GM10266 (cell line): ENCODE data around the gene SLC24A3.

Experiments
- DNase-seq: peaks from one replicate; pipeline ENCODE4 v3.0.0; 2012; ENCODE audit errors: extremely low spot score
- CTCF ChIP-seq: IDR thresholded peaks from 2 replicates; pipeline ENCODE4 v1.5.1; 2012; ENCODE audit warnings: mild to moderate bottlenecking, low read depth; ENCODE audit not compliant: control insufficient read depth, insufficient read depth; ENCODE audit errors: missing control alignments

SLC24A3 gene

GRCh38 chr20:19322061-19322985 is 109.9 kb downstream of the SLC24A3 start:
- no peak for TF ChIP-seq CTCF
- DNase-seq: no peak

GRCh38 chr20:19327401-19327800 is 115.0 kb downstream of the SLC24A3 start:
- no peak for TF ChIP-seq CTCF
- no peak for DNase-seq

- DNase-seq: no peak
- no peak for TF ChIP-seq CTCF
These were observed 116.2 kb downstream of the SLC24A3 start for GRCh38 chr20:19328676-19329075.

GRCh38 chr20:19330038-19330437 is 117.6 kb downstream of the SLC24A3 start:
- no peak for TF ChIP-seq CTCF
- no peak for DNase-seq

GRCh38 chr20:19330731-19331130 is 118.3 kb downstream of the SLC24A3 start:
- no peak for TF ChIP-seq CTCF
- DNase-seq: no peak

GRCh38 chr20:19333563-19333962 is 121.1 kb downstream of the SLC24A3 start:
- DNase-seq: no peak

More at GRCh38 chr20:19333563-19333962, 121.1 kb downstream of the SLC24A3 start:
- no peak for TF ChIP-seq CTCF
